ENCODE measurements around the gene KRT222.

KRT222 gene

DNA sequence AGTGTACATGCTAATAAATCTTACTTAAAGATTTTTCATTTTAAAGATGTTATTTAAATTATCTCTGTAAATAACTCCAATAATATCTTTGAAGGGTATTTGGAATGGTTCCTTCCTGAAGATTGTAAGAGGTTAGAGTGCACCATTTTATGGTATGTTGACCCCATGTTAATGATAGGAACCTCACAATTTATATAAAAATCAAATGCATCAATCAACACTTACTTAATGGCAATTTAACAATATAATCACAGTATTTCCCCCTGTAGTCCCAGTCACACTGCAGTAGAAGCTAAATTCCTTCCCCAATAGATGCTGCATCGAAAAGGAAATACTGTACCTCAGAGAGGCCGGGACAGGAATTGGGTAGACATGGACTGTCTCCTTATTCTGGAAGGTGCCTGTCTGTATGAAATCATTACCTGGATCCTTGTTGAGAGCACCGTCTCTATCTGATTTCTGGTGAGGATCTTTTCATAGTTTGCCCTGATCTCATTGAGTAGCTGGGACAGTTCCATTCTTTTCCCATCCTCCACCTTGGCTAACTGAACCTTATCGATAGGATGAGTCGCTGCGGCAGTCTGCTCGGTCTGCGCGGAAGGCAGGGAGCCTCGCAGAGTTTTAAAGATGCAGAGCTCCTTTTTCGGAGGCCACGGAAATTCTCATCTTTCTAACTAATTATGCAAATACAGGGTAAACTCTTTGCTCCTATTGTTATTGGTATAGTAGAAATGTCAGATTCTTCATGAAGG is at the start of gene KRT222:
Gene KRT222, minus strand, starts transcription at position 596 of the 752 bp plus-strand sequence. Its CDS starts 78 bp downstream, at position 518.
- DNase-seq = no peak

DNA sequence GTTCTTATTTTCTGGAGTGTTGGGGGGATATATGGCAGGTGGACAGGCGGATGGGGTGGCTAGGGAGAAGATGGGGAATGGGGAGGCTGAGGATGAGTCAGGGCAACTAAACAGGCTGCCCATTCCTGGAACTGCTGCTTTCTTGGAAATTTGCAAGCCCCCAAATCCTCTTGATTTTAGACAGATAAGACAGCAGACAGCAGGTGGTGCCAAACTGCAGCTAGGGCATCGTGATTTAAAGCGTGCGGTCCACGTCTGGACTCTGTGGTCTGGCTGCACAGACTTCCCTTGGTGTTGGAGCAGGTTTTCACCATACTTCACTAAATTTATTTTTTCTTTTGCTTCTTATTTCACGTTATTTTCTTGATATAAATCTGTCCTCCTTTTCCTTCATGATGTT is 49.5 kb upstream of the KRT222 start:
- no peak for DNase-seq

DNA sequence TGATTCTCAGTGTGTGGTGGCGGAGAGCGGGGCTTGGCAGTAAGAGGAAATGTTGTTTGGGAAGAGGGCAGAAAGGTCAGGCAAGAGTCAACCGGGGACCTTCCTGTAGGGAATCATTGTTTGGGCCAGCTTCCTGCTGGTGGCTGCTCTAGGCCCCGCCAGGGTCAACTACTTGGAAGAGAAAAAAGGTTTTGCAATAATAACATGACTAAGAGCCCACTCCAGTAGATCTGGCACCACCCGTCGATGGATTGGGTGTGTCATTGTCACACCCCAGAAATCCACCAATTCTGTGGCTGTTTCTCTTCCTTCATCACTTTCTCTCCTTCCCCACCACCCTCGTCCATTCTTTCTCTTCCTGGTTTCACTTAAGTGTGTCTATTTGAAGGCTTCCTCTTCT is 42.8 kb upstream of the KRT222 start:
- no peak for DNase-seq

DNA sequence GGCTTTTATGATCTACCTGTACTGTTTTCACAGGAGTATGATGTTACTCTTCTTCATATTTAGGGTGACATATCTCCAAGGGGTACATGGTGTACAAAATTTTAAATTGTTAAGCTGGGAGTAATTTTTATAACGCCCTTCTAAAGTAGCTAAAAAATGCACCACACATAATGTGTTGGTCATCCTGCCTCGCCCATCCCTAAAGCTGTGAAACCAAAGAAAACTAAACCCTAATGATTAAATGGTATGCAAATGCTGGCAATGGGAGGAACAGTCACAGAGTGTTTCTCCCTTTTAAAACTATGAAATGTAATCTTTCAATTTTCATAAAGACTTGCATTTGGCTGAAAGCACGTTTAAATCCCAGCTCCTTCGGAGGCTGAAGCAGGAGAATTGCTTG is 40.6 kb upstream of the KRT222 start:
- no peak for DNase-seq

DNA sequence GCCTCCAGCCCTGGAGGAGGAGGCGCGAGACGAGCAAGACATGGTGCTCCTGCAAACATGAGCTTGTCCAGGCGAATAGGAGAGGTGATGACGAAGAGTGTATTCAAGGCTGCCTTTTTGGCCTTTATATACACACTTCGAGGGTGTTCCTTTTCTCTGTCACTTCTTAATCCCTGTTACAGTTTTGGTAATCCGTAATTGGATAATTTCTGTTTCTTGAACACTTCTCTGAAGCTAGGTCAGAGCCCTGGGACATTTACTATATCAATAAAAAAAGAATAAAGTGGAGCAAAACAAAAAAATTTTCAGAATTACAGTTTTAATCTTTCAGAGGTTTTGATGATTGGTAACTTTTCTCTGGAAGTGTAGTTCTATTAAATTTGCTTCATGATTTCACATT is 38.7 kb upstream of the KRT222 start, which contains the start of gene KRT24:
Gene KRT24, minus strand, starts transcription at position 101 of the 400 bp plus-strand sequence. Its CDS starts 59 bp downstream, at position 42.
- no peak for DNase-seq

DNA sequence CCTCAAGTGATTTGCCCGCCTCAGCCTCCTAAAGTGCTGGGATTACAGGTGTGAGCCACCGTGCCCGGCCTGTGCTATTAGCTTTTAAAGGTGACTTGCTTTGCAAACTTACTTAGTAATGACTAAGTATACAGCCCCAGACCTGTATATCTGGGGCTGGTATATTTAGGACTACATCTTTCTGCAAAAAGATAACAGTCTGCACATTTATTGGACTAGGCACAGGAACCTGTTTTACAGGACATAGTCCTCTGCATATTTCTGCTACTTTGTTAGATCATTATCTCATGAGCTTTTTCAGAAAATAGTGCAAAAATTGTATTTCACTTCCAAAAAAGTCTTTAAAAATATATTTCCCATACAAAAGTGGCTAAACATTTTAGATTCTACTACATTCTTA is 37.3 kb upstream of the KRT222 start:
- no peak for DNase-seq

DNA sequence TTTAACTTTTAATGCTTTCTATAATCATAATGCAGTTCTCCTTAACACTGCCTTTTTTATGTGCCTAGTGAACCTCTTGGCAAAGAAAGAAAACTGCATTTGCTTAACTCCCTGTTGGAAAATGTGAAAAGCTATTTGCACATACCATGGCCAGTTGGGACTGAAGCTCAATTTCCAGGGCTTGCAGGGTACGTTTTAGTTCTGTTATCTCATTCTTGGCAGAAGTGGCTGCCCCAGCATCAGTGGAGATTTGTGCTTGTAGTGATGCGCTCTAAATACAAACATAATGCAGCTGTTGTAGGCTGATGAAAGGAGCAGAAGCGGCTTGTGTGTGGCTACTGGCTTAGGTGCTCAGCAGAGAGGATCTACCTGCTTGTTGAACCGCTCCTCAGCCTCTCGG is 34.9 kb upstream of the KRT222 start:
- DNase-seq = no peak

DNA sequence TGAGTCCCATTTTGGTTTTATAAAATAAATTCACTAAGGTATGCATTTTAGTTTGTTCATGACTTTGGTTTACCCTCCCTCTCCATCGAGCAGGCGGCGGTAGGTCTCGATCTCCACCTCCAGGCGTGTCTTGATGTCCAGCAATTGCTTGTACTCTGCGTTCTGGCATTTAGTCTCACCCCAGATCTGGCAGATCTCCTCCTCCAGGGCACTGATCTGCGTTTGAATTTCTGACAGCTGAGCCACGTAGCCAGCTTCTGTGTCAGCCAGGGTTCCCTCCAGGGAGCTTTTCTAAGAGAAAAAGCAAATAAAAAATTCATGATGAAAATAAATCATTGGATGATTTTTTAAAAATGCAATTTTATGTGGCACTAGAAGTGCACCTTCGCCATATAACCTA is 34.4 kb upstream of the KRT222 start:
- no peak for DNase-seq

DNA sequence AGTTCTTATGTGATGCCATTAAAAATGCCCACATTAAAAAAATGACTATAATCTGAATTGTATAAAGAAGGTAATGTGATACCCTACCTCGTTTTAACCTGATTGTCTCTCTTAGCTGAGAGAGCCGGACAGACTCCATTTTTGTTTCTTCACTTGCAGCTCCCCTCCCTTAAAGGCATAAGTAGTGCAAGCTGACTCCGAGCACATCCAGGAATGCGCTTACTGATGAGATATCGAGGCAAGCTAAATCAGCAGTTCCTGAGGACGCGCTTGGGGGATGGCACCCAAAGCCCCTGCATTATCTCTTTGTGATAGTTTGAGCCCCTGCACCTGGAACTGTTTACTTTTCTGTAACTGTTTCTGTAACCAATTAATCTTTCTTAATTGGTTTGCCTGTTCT is 32.3 kb upstream of the KRT222 start:
- DNase-seq = no peak

DNA sequence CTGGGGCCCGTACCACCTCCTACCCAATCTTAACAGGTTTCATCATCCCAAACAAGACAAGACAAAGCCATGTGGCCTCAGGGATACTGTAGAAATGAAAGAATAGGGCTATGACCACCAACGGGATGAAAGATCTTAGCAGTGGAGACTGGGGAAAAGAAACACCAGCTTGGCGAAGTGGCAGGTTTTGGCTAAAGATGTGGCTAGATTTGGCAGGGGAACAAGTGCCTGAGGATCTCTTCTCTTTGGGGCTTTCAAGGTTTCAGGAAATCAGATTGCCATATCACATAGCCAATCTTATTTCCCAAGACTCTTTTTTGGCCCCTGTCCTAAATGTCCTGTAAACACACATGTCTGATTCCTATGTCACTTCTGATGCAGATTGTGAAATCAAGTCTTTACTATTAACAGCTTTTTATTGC is 31.7 kb upstream of the KRT222 start:
- no peak for DNase-seq

DNA sequence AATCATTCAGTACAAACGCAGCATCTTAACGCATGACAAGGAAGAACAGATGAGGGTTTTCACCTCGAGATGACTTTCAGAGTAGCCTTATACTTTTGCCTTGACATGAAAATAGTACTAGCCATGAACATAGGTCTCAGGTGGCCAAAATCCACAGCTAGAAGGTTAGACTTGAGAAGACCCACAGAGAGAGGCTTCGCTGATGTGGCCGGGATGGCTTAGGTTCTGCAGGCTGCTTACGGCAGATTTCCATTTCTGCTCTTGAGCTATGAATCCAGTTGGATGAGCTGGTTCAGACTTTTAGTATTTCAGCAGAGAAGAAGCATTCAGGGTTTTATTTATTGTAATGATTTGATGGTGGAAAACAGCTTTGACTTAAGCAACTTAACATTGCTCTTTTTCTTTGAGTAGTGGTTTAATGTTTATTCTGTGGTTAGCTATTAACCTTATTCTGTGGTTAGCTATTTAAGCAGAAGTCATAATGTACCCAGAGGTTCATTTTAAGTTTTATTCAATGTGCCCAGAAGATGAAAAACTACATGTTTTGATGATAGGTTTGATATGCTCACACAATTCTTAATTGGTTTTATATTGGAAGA is 31.0 kb upstream of the KRT222 start:
- DNase-seq = no peak

DNA sequence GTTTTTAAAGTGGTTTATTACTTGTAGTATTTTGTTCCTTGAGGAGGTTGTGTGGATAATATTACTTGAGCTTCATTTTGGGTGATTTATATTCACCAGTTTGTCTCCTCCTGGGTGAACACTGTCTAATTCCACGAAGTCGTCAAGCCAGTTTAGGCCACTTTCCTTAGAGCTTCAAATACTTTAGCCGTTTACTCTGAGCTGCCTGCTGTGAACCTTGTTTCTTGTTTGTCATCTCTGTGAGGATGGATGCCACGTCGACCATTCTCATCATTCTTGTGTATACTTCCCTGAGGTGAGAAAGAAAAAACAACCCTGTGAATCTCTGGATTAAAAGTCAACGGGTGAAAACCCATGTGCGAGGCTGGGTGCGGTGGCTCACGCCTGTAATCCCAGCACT is 29.6 kb upstream of the KRT222 start:
- DNase-seq = no peak

DNA sequence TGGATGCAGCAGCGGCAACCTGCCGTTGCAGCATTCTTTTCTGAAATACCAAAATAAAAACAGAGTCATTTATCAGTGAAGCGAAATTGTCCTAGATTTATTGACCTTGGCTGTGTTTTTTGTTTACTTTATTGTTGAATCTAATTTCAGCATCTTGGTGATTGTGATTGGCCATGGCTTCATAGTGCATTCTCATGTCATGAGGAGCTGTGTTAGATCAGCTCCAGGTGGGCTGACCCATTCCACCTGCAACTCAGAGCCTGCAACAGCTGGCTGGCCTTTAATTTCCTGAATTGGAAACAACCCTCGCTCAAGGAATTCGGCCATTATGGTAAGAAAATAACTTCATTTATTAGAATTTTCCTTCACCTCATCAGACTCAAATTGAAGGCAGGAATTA is 22.1 kb upstream of the KRT222 start:
- DNase-seq = no peak

DNA sequence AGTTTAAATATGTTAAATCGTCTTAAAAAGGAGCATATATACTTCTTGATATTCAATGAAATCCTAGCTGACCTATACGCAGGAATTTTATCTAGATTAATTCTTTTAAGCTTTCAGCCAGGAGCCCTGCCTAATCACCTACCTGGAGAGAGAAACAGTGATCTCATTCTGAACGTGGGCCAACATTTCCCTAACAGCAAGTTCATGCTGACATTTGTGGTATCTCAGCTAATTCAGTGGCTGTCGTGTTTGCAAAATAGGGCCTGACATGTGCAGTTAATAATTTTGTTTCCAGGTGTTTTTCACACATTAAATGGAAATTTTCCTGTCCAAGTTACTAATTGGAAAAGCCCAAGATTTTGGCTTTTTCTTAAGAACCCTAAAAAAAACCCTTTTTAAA is 21.2 kb upstream of the KRT222 start:
- DNase-seq = no peak

DNA sequence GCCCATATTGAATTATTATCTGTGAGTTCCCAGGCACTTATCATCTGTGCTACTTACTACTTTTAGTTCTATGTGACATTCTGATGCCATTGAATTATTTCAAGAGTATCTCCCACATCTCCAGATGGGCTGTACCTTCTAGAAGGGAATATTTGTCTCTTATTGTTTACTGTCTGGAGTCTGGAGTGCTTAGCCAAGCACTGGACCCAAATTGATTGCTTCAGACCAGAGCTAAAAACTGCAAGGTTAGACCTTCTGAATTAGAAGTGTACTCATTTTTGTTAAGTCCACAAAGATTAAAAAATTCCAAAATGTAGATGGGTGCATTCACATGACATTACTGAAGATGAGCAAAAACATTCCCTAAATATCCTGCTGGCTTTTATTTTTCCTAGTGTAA is 16.0 kb upstream of the KRT222 start:
- DNase-seq = no peak

DNA sequence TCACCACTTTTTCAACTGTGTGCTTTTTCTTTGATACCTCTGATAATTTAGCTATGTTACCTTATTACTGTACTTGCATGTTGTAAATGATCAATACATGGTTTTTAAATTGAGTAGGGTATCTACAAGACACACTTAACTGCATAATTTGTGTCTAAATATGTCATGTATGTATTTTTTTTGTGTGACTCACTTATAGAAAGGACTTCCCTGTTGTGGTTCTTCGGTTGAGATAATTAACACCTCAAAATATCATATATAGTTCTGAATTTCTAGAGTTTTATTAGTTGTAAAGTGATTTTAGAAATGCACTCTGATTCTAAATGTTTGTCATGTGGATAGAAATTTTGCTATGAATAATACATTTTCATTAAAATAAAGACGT is 14.5 kb upstream of the KRT222 start:
- DNase-seq = no peak

DNA sequence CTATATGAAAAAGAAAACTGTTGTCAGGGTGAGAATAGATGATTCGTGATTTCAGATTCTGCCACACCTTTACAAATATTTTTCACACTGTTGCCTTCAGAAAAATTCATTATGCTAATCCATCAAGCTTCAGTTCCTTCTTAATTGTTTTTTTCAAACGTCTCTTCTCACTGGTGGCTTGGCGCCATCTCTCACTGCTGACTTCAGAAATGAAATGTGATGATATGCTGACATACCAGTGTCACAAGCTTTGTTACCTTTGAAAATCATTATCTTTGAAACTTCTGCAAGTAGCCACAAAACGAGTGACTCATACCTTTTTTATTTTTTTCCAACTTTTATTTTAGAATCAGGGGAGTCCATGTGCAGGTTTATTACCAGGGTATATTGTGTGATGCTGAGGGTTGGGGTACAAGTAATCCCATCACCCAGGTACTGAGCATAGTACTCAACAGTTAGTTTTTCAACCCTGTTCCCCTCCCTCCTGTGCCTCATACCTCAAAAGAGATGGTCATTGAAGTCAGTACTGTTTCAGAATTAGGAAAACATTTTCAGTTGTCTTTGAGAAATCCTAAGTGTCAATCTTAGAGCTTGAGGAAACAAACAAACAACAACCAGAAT is 14.0 kb upstream of the KRT222 start:
- DNase-seq = no peak

DNA sequence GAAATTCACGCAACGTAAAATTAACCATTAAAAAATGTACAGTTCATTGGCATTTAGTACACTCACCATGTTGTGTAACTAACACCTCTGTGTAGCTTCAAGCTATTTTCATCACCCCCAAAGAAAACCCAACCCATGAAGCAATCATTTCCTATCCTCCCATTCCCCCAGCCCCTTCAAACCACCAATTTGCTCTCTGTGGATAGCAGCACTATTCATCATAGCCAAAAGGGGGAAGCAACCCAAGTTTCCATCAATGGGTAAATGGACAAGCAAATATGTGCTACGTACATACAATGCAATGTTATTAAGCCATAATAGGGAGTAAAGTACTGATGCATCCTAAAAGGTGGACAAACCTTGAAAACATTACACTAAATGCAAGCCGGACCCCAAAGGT is 10.9 kb upstream of the KRT222 start:
- no peak for DNase-seq

DNA sequence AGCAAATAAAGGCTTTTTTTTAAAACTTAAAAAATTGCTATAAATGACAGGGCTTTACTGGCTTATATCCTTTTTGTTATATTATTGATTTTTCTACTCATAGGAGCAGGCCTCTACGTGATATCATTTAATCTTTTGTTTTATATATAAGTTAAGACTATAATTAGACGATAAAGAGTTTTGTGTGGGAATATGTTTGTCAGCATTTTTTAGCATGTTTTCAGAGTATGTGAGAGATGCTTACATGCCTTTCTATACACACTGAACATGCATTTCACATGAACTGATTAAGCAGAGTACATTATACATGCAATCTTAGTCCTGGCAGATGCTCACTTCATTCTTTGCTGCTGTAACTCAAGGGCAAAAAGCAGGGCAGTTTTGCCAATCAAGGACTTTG is 7.7 kb upstream of the KRT222 start:
- DNase-seq = no peak

DNA sequence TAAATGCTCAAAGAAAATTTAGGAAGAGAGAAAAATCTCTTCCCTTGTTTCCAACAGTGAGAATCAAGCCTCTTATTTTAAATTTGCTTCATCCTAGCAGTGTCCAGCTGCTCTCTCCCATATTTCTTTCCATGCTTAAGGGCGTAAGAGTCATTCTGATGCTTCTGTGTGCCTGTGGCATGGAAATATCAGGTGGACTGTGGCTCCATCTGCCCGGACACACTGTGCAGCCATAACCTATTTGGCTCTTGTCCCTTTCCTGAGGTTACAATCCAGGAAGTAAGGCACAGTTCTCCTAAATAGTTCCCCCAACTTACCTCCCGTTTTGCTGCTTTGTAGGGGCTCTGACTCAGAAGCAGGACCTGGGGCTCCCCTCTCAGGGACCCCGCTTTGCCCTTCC is 6.3 kb upstream of the KRT222 start:
- no peak for DNase-seq

DNA sequence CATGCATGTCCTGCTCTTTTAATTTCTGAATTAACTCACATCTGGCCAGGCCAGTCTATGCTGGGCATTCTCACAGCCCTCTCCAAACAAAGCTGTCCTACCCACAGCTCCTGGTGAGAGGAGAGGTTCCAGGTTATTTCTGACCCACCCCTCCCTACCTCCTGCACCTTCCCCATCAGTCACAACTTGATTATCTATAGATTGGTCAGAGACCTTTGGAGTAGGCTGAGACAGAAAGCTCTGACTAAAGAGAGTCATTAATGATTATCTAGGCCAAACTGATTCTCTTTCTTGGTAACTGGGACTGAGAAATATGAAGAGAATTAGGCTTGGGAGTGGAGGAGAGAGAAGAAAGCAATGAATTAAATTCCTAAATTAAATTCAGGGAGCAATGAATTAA is 1.4 kb upstream of the KRT222 start:
- no peak for DNase-seq

DNA sequence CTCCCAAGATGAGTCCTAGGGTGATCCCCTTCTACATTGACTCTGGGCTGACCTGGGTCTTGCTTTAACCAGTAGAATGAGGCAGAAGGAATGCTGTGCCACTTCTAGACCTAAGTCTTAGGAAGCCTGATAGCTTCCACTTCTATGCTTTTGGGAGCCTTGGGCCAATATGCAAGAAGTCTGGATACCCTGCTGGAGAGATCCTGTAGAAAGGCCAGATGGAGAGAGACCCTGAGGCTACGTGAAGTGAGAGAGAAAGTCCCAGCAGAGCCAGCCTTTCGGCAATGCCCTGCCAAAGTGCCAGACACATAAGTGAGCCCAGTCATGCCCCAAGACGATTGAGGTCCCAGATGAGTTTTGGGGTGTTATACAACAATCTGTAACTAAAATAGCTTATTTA is 1.7 kb downstream of the KRT222 start:
- DNase-seq = no peak

DNA sequence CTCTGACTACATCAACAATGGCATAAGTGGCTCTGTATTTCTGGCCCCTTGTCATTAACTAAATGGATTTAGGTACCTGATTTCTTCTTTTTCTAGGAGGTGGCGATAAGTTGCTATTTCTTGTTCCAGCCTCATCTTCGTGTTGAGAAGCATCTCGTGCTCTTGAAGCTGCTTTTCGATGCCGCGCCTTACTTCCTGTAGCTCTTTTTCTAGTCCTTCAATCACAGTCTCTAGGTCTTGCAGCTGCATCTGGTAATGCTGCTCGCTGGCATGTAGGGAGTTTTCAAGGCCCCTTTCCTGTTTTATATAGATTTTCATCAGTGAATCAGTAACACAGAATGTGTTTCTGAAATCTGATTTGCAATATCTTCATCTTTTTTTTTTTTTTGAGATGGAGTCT is 5.1 kb downstream of the KRT222 start:
- DNase-seq = no peak

DNA sequence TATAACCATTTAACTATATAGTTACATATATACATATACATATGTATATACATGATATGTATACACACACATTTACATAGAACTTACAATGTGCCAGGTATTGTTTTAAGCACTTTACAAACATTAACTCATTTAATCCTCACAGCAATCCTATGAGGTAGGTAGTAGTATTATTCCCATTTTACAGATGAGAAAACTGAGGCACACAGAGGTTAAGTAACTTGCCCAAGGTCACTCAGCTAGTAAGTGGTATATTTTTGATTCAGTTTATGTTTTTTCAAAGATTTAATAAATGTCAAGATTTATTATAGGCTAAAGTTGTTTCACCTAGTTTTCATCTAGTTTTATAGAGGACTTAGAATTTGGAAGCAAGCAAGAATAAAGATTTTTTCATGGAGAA is 6.6 kb downstream of the KRT222 start:
- no peak for DNase-seq

DNA sequence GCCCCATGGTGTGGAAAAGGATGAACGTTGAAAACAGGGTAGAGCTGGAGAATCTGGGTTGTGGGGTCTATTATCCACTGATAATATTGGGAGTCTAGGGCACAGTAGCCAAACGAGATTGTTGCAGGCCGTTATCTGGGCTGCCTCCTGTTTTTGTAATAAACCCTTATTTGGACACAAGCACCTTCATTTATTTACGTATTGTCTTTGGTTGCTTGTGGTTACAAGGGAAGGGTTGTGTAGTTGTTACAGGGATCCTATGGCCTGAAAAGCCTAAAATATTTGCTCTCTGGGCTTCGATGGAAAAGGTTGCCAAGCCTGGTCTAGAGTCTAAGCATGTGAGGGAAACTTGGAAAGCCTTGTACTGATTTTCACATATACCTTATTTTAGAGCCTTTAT is 13.0 kb downstream of the KRT222 start:
- no peak for DNase-seq
